AG08396 (cell line): ENCODE data around the gene S1PR5.
"Not testable (repeated sequence)": the region's sequence is repeated elsewhere in the genome, so short reads cannot be mapped to it uniquely, and the experiment has no call there.

Experiments used
- DNase-seq: peaks from one replicate; pipeline ENCODE4 v3.0.0; 2012; ENCODE audit warnings: low spot score, mixed read lengths

S1PR5 gene

GRCh38 chr19:10517361-10517759 is at the start of gene S1PR5:
Gene S1PR5, minus strand, starts transcription at chr19:10517447. Its CDS starts 2,436 bp downstream, at chr19:10515011.
- no peak for DNase-seq

GRCh38 chr19:10566658-10567410 is 49.6 kb upstream of the S1PR5 start:
- DNase-seq, result no peak

GRCh38 chr19:10566408-10566657 is 49.1 kb upstream of the S1PR5 start:
- DNase-seq, result no peak

GRCh38 chr19:10565567-10566407 is 48.5 kb upstream of the S1PR5 start, which contains the start of gene KRI1:
Gene KRI1, minus strand, starts transcription at chr19:10566010. Its CDS starts 11 bp downstream, at chr19:10565999.
- peak; percentile 100 for DNase-seq

- peak; percentile 73 for DNase-seq
Observed at GRCh38 chr19:10565028-10565566, 47.9 kb upstream of the S1PR5 start.

- no peak for DNase-seq
Observed at GRCh38 chr19:10562609-10563008, 45.4 kb upstream of the S1PR5 start.

GRCh38 chr19:10560154-10560553 is 42.9 kb upstream of the S1PR5 start:
- no peak for DNase-seq

GRCh38 chr19:10557603-10558197 is 40.5 kb upstream of the S1PR5 start:
- DNase-seq, result no peak

GRCh38 chr19:10555610-10555973 is 38.3 kb upstream of the S1PR5 start:
- DNase-seq, result no peak

GRCh38 chr19:10554760-10555609 is 37.7 kb upstream of the S1PR5 start:
- DNase-seq, result no peak

- DNase-seq, result no peak
Observed at GRCh38 chr19:10553943-10554381, 36.7 kb upstream of the S1PR5 start.

GRCh38 chr19:10553087-10553667 is 35.9 kb upstream of the S1PR5 start:
- no peak for DNase-seq

GRCh38 chr19:10552510-10553053 is 35.3 kb upstream of the S1PR5 start:
- peak; percentile 69 for DNase-seq

- peak; percentile 42 for DNase-seq
Observed at GRCh38 chr19:10551698-10552301, 34.6 kb upstream of the S1PR5 start.

- not testable (repeated sequence) for DNase-seq
Observed at GRCh38 chr19:10551006-10551405, 33.8 kb upstream of the S1PR5 start.

- no peak for DNase-seq
Observed at GRCh38 chr19:10550336-10550735, 33.1 kb upstream of the S1PR5 start.

GRCh38 chr19:10549733-10550132 is 32.5 kb upstream of the S1PR5 start:
- no peak for DNase-seq

GRCh38 chr19:10548746-10549276 is 31.6 kb upstream of the S1PR5 start:
- DNase-seq, result no peak

GRCh38 chr19:10546817-10547216 is 29.6 kb upstream of the S1PR5 start:
- DNase-seq, result no peak

- peak; percentile 31 for DNase-seq
Observed at GRCh38 chr19:10544753-10545251, 27.6 kb upstream of the S1PR5 start.
